ENCODE results near the gene MET.

- TF ChIP-seq POLR2A (IDR thresholded peaks at IDR 0.05) (no peak), CTCF (IDR thresholded peaks at IDR 0.05 in 8 of 11, conservative IDR thresholded peaks at IDR 0.05 in 3 of 11) (no peak), POLR2AphosphoS5 (IDR thresholded peaks at IDR 0.05) (no peak)
Measured at GRCh38 chr7:116843378-116843777, 171.4 kb downstream of the MET start.
